Measurements from ENCODE around the gene KLHDC4. TPM values are rescaled to one million over a fixed set of nuclear protein-coding genes. Genes with fewer than 3 reads are reported as not detected.

The KLHDC4 gene
- polyA plus RNA-seq, 3 donors = 11.2 to 26.4 (median 12.6) TPM

- Histone ChIP-seq H3K4me1 (ENCODE audit: control insufficient read depth in 1 of 2, insufficient read depth in 2 of 2, low read length in 2 of 2) (peaks cover 7 to 16% of the 10 kb centered on the region in 2 donors), H3K27ac (ENCODE audit: low read depth in 1 of 2, low read length in 2 of 2) (no peak overlapping the region), H3K36me3 (replicated peaks in 1 of 2; ENCODE audit: control insufficient read depth in 1 of 2, insufficient read depth in 2 of 2, low read length in 2 of 2) (no peaks in the 10 kb centered on the region), H4K20me1 (ENCODE audit: insufficient read depth, low read length) (no peaks in the 10 kb centered on the region), H3K9me3 (replicated peaks in 1 of 2; ENCODE audit: control insufficient read depth in 1 of 2, insufficient read depth in 1 of 2, low read length in 2 of 2) (no peaks in the 10 kb centered on the region), H3K4me3 (replicated peaks in 1 of 3; ENCODE audit: low read depth in 2 of 3, low read length in 3 of 3) (no peak overlapping the region), H3K27me3 (ENCODE audit: control insufficient read depth in 2 of 2, insufficient read depth in 2 of 2, low read length in 2 of 2) (no peaks in the 10 kb centered on the region), H3K4me2 (replicated peaks; ENCODE audit: extremely low read depth, low read length, poor library complexity, severe bottlenecking) (no peak overlapping the region), H3K79me2 (ENCODE audit: insufficient read depth, low read length) (no peaks in the 10 kb centered on the region), H2AFZ (ENCODE audit: insufficient read depth, low read depth, low read length, poor library complexity, severe bottlenecking) (no peak overlapping the region), H3K9ac (ENCODE audit: insufficient read depth, low read length, poor library complexity, severe bottlenecking) (no peak overlapping the region)
- H3K4me3 Mint-ChIP-seq = no peak overlapping the region
- no peaks in the 10 kb centered on the region for H3K36me3 Mint-ChIP-seq
- H3K4me1 Mint-ChIP-seq = peaks cover 20% of the 10 kb centered on the region
- H3K27ac Mint-ChIP-seq = peak overlapping the region in 2 of 7 donors; percentile 11 to 62
- WGBS (ENCODE audit: insufficient coverage) = 81% methylated on average over 10 of the region's 14 CpGs
- TF ChIP-seq, protein P1, sequence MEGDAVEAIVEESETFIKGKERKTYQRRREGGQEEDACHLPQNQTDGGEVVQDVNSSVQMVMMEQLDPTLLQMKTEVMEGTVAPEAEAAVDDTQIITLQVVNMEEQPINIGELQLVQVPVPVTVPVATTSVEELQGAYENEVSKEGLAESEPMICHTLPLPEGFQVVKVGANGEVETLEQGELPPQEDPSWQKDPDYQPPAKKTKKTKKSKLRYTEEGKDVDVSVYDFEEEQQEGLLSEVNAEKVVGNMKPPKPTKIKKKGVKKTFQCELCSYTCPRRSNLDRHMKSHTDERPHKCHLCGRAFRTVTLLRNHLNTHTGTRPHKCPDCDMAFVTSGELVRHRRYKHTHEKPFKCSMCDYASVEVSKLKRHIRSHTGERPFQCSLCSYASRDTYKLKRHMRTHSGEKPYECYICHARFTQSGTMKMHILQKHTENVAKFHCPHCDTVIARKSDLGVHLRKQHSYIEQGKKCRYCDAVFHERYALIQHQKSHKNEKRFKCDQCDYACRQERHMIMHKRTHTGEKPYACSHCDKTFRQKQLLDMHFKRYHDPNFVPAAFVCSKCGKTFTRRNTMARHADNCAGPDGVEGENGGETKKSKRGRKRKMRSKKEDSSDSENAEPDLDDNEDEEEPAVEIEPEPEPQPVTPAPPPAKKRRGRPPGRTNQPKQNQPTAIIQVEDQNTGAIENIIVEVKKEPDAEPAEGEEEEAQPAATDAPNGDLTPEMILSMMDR (IDR thresholded peaks at IDR 0.05) = no peak
- peaks cover 0 to 3% (median 3%) of the 10 kb centered on the region in 3 donors for H3K27me3 Mint-ChIP-seq (ENCODE audit: low read depth in 3 of 3)
- intact Hi-C loops (cut with micrococcal nuclease) = no loop called here
- no peak for DNase-seq
- no peaks in the 10 kb centered on the region for H3K9me3 Mint-ChIP-seq
These were observed 87.2 kb downstream of the KLHDC4 start for GRCh38 chr16:87678618-87679017.

- Mint-ChIP-seq H3K4me3 (no peak overlapping the region), H3K36me3 (no peaks in the 10 kb centered on the region), H3K9me3 (no peaks in the 10 kb centered on the region), H3K27me3 (ENCODE audit: low read depth in 3 of 3) (peaks cover 0 to 5% (median 3%) of the 10 kb centered on the region in 3 donors), H3K4me1 (peaks cover 20% of the 10 kb centered on the region), H3K27ac (no peak overlapping the region)
- Histone ChIP-seq H3K79me2 (ENCODE audit: insufficient read depth, low read length) (no peaks in the 10 kb centered on the region), H3K9ac (ENCODE audit: insufficient read depth, low read length, poor library complexity, severe bottlenecking) (no peak overlapping the region), H4K20me1 (ENCODE audit: insufficient read depth, low read length) (no peaks in the 10 kb centered on the region), H3K4me1 (ENCODE audit: control insufficient read depth in 1 of 2, insufficient read depth in 2 of 2, low read length in 2 of 2) (peaks cover 7 to 16% of the 10 kb centered on the region in 2 donors), H3K27ac (ENCODE audit: low read depth in 1 of 2, low read length in 2 of 2) (no peak overlapping the region), H3K27me3 (ENCODE audit: control insufficient read depth in 2 of 2, insufficient read depth in 2 of 2, low read length in 2 of 2) (no peaks in the 10 kb centered on the region), H3K4me3 (replicated peaks in 1 of 3; ENCODE audit: low read depth in 2 of 3, low read length in 3 of 3) (no peak overlapping the region), H3K4me2 (replicated peaks; ENCODE audit: extremely low read depth, low read length, poor library complexity, severe bottlenecking) (no peak overlapping the region), H2AFZ (ENCODE audit: insufficient read depth, low read depth, low read length, poor library complexity, severe bottlenecking) (no peak overlapping the region), H3K9me3 (replicated peaks in 1 of 2; ENCODE audit: control insufficient read depth in 1 of 2, insufficient read depth in 1 of 2, low read length in 2 of 2) (no peaks in the 10 kb centered on the region), H3K36me3 (replicated peaks in 1 of 2; ENCODE audit: control insufficient read depth in 1 of 2, insufficient read depth in 2 of 2, low read length in 2 of 2) (no peaks in the 10 kb centered on the region)
- TF ChIP-seq, protein P1 (IDR thresholded peaks at IDR 0.05) = no peak
- WGBS (ENCODE audit: insufficient coverage) = 89% methylated on average over 3 of the region's 5 CpGs
- DNase-seq = no peak
- intact Hi-C loops (cut with micrococcal nuclease) = no loop called here
These were observed 88.0 kb downstream of the KLHDC4 start for GRCh38 chr16:87677830-87678229.

Measured in CD14-positive monocyte (primary cell).